BLaER1 (cell line): ENCODE measurements around the gene SDC1.

Experiments used
- H3K27ac ChIP-seq: shearing (Covaris generic); formaldehyde crosslinking; 2 replicates; pipeline ENCODE4 v1.8.1; 2022
- H3K27me3 ChIP-seq: shearing (Covaris generic); formaldehyde crosslinking; 2 replicates; pipeline ENCODE4 v1.8.1; 2022
- H3K36me3 ChIP-seq: shearing (Covaris generic); formaldehyde crosslinking; 2 replicates; pipeline ENCODE4 v1.8.1; 2022
- H3K4me1 ChIP-seq: shearing (Covaris generic); formaldehyde crosslinking; 2 replicates; pipeline ENCODE4 v1.8.1; 2022
- H3K4me2 ChIP-seq: shearing (Covaris generic); formaldehyde crosslinking; 2 replicates; pipeline ENCODE4 v1.8.1; 2022
- H3K4me3 ChIP-seq: shearing (Covaris generic); formaldehyde crosslinking; 2 replicates; pipeline ENCODE4 v1.8.1; 2022
- H3K9ac ChIP-seq: shearing (Covaris generic); formaldehyde crosslinking; 2 replicates; pipeline ENCODE4 v1.8.1; 2022
- H3K9me3 ChIP-seq: shearing (Covaris generic); formaldehyde crosslinking; 2 replicates; pipeline ENCODE4 v1.8.1; 2022
- H4K20me1 ChIP-seq: shearing (Covaris generic); formaldehyde crosslinking; 2 replicates; pipeline ENCODE4 v1.8.1; 2022
- Cebpa-rat ChIP-seq: shearing (Covaris generic); IDR thresholded peaks from 2 replicates; pipeline ENCODE4 v1.8.1; 2022

SDC1 gene

DNA sequence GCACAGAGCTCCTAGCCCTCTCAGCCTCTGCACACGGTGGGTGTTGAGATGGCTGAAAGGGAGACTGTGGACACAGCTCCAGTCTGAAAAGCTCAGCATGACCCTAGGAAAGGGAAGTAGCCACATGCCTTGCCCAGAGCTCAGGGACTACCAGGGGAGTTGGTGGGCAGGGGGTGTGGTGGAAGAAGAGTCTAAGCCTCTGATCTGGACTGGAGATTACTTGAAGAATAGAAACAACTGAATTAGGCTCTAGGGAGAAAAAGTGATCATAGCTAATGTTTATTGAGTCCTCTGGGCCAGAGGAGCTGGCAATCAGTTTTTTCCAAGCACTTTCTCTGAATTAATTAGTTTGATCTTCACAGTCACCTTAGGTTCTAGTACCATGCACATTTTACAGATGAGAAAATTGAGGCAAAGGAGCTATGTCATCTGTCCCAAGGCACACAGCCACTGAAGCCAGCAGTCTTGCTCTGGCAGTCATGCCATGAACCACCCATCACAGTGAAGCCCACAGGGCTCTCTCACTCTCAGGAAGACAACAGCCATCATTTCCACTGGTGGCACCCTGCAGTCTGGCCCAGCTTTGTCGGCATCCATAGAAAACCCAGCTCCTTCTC, 10.3 kb downstream of the SDC1 start:
- Histone ChIP-seq H3K27ac (peak overlapping the region; percentile 88), H3K9ac (0 out of 2 replicates have a peak overlapping the region, but pooled peaks have one; percentile 12), H3K9me3 (no peaks in the 10 kb centered on the region), H4K20me1 (peaks cover 33% of the 10 kb centered on the region; the same call in 1 of the 2 replicates), H3K4me1 (peaks cover 79% of the 10 kb centered on the region), H3K36me3 (peaks cover 8% of the 10 kb centered on the region; the same call in 1 of the 2 replicates), H3K4me2 (peak overlapping the region; percentile 84), H3K4me3 (no peak overlapping the region), H3K27me3 (no peaks in the 10 kb centered on the region)
- no peak for TF ChIP-seq Cebpa-rat

- Histone ChIP-seq H3K9me3 (no peaks in the 10 kb centered on the region), H3K4me1 (peaks cover 87% of the 10 kb centered on the region), H3K27ac (peak overlapping the region; percentile 88), H3K4me2 (peak overlapping the region; percentile 84), H4K20me1 (peaks cover 27% of the 10 kb centered on the region; the same call in 1 of the 2 replicates), H3K27me3 (no peaks in the 10 kb centered on the region), H3K4me3 (no peak overlapping the region), H3K36me3 (peaks cover 8% of the 10 kb centered on the region; the same call in 1 of the 2 replicates), H3K9ac (peak overlapping the region; percentile 49; the same call in 1 of the 2 replicates)
- peak; percentile 68; the same call in 1 of the 2 replicates for TF ChIP-seq Cebpa-rat
Observed at GRCh38 chr2:20213651-20214565, 11.0 kb downstream of the SDC1 start.

DNA sequence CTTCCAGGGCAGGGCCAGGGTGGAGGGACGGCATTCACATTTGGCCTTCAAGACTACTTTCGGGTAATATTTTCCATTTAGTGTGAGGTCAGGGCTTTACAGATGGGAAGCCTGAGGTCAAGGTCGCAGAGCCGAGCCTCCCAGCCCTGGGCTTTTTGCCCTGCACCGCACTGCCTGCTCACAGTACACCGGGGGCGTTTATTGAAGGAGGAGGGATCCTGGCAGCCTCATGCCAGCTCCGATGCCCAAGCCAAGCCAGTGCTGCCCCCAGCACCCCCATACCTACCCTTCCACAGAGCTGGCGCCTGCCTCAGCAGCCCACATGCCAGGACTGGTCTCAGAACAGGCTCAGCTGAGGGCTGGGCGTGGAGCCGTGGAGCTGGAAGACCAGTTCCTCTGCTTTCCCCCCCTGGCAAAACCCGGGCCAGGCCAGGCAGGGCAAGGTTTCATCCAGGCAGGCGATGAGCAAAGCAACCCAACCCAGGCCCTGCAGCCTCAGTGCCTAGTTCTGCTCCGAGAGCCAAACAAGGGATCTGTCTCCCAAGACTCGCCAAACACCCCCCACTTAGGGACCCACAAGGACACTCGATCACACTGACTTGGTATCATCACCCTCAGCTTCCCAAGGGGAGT, 11.9 kb downstream of the SDC1 start:
- H3K9ac ChIP-seq: peak overlapping the region; percentile 49
- peaks cover 95% of the 10 kb centered on the region for H3K4me1 ChIP-seq
- peaks cover 8% of the 10 kb centered on the region; the same call in 1 of the 2 replicates for H3K36me3 ChIP-seq
- H4K20me1 ChIP-seq: peaks cover 24% of the 10 kb centered on the region; the same call in 1 of the 2 replicates
- peak overlapping the region; percentile 2; the same call in 1 of the 2 replicates for H3K4me3 ChIP-seq
- H3K27ac ChIP-seq: peak overlapping the region; percentile 88
- H3K9me3 ChIP-seq: no peaks in the 10 kb centered on the region
- no peak for TF ChIP-seq Cebpa-rat
- peak overlapping the region; percentile 84 for H3K4me2 ChIP-seq
- no peaks in the 10 kb centered on the region for H3K27me3 ChIP-seq

DNA sequence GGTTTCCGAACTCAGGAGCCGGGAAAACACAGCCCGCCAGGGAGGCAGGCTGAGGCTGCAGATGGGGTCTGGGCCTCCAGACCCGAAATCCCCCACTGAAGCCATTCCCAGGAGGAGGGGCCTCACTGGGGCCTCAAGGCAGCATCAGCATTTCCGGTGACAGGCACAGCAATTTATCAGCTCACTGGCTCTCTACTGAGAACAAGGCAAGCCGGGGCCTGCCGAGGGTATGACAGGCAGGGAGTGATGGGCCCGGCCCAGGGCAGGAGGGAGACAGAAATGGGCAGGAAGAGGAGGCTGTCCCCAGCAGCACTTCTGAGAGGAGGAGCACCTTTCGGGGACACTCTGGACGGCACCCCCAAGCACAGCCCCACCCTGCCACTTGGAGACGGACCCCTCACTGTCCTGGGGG, 12.5 kb downstream of the SDC1 start:
- H3K27ac ChIP-seq: peak overlapping the region; percentile 88
- H3K4me2 ChIP-seq: peak overlapping the region; percentile 84
- H3K9ac ChIP-seq: peak overlapping the region; percentile 49
- H3K36me3 ChIP-seq: peaks cover 8% of the 10 kb centered on the region; the same call in 1 of the 2 replicates
- H4K20me1 ChIP-seq: peaks cover 24% of the 10 kb centered on the region; the same call in 1 of the 2 replicates
- no peak for TF ChIP-seq Cebpa-rat
- no peaks in the 10 kb centered on the region for H3K27me3 ChIP-seq
- H3K9me3 ChIP-seq: no peaks in the 10 kb centered on the region
- H3K4me1 ChIP-seq: peaks cover 95% of the 10 kb centered on the region
- H3K4me3 ChIP-seq: peak overlapping the region; percentile 2; the same call in 1 of the 2 replicates

GRCh38 chr2:20211860-20212458, 13.0 kb downstream of the SDC1 start:
- Histone ChIP-seq H3K9me3 (no peaks in the 10 kb centered on the region), H3K4me2 (peak overlapping the region; percentile 84), H3K9ac (peak overlapping the region; percentile 49), H3K4me1 (peaks cover 95% of the 10 kb centered on the region), H4K20me1 (peaks cover 23% of the 10 kb centered on the region; the same call in 1 of the 2 replicates), H3K27me3 (no peaks in the 10 kb centered on the region), H3K36me3 (peaks cover 8% of the 10 kb centered on the region; the same call in 1 of the 2 replicates), H3K27ac (peak overlapping the region; percentile 88), H3K4me3 (no peak overlapping the region)
- no peak for TF ChIP-seq Cebpa-rat

- no peak for TF ChIP-seq Cebpa-rat
- Histone ChIP-seq H3K9me3 (no peaks in the 10 kb centered on the region), H3K36me3 (peaks cover 6% of the 10 kb centered on the region; the same call in 1 of the 2 replicates), H3K4me1 (peaks cover 95% of the 10 kb centered on the region), H3K4me3 (no peak overlapping the region), H3K4me2 (peak overlapping the region; percentile 84), H4K20me1 (peaks cover 17% of the 10 kb centered on the region; the same call in 1 of the 2 replicates), H3K27me3 (no peaks in the 10 kb centered on the region), H3K27ac (peak overlapping the region; percentile 88), H3K9ac (0 out of 2 replicates have a peak overlapping the region, but pooled peaks have one; percentile 49)
Observed at GRCh38 chr2:20211420-20211819, 13.5 kb downstream of the SDC1 start.

GRCh38 chr2:20210462-20210861, 14.5 kb downstream of the SDC1 start:
- Histone ChIP-seq H3K4me2 (peak overlapping the region; percentile 84), H3K4me1 (peaks cover 100% of the 10 kb centered on the region), H3K9me3 (no peaks in the 10 kb centered on the region), H3K27me3 (no peaks in the 10 kb centered on the region), H4K20me1 (peaks cover 8% of the 10 kb centered on the region; the same call in 1 of the 2 replicates), H3K4me3 (no peak overlapping the region), H3K9ac (0 out of 2 replicates have a peak overlapping the region, but pooled peaks have one; percentile 44), H3K36me3 (no peaks in the 10 kb centered on the region), H3K27ac (peak overlapping the region; percentile 88)
- no peak for TF ChIP-seq Cebpa-rat

DNA sequence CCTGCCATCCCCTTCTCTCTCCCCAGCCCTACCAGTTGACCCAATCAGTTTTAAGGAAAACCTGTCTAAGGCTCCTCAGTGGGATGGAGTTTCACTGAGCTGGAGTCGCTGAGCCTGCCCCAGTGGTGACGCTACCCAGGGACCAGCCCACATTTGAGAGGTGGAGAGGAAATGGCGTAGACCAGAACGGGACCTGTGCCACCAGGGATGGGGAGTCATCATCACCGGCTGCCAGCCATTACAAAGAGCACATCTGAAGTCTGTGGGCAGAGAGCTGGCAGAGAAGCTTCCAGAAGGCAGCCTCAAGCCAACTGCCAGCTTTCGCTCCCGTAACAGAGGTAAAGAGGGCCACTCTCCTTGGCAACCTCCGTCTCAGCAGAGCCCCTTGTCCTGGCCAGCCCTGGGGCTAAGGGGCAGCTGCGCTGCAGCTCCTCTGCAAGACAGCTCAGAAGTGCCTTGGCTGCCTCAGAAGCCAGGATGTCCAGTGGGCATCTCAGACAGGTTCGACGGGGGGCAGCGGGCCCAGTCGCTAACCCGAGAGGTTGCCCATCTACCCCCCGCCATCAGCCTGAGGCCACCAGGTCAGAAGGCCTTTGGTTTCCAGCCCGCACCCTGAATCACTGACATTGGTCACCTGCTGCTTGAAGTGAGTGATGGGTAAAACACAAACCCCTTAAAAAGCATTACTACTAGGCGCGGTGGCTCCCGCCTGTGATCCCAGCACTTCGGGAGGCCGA, 15.4 kb downstream of the SDC1 start:
- peaks cover 100% of the 10 kb centered on the region for H3K4me1 ChIP-seq
- no peak for TF ChIP-seq Cebpa-rat

More for the DNA sequence above, 15.4 kb downstream of the SDC1 start:
- no peaks in the 10 kb centered on the region for H4K20me1 ChIP-seq
- H3K27me3 ChIP-seq: no peaks in the 10 kb centered on the region
- 0 out of 2 replicates have a peak overlapping the region, but pooled peaks have one; percentile 66 for H3K9ac ChIP-seq
- peak overlapping the region; percentile 88 for H3K27ac ChIP-seq
- H3K9me3 ChIP-seq: no peaks in the 10 kb centered on the region
- H3K4me2 ChIP-seq: peak overlapping the region; percentile 84
- H3K36me3 ChIP-seq: 0 out of 2 replicates have a peak, but pooled peaks cover 6% of the 10 kb centered on the region
- H3K4me3 ChIP-seq: no peak overlapping the region
